Measurements from ENCODE around the gene EIF4G3.

DNA sequence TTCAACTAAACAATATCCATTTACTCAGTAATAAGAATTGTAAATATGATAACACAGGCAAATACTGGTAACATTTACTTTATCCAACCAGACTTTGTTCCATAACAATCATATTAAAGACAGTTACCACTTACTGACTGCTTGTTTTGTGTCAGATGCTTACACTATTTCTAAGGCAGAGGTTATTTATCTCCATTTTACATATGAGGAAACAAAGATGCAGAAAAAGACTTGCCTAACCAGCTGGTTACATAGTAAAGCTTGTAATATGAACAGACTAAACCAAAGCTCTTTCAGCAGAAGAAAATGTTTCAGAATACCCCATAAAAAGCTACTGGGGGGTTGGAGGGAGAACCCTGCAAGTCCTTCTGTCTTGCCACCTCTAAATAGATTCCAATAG is 180.1 kb downstream of the EIF4G3 start:
- TF ChIP-seq TAF1 (IDR thresholded peaks at IDR 0.05; ENCODE audit: low read depth, low read length), result no peak
- no peak for TF ChIP-seq GTF2F1 (IDR thresholded peaks at IDR 0.05; ENCODE audit: borderline replicate concordance, low read depth, low read length)
- TF ChIP-seq ZNF274 (IDR thresholded peaks at IDR 0.05; ENCODE audit: borderline replicate concordance, extremely low read depth, low read length), result no peak
- TF ChIP-seq, protein P1, sequence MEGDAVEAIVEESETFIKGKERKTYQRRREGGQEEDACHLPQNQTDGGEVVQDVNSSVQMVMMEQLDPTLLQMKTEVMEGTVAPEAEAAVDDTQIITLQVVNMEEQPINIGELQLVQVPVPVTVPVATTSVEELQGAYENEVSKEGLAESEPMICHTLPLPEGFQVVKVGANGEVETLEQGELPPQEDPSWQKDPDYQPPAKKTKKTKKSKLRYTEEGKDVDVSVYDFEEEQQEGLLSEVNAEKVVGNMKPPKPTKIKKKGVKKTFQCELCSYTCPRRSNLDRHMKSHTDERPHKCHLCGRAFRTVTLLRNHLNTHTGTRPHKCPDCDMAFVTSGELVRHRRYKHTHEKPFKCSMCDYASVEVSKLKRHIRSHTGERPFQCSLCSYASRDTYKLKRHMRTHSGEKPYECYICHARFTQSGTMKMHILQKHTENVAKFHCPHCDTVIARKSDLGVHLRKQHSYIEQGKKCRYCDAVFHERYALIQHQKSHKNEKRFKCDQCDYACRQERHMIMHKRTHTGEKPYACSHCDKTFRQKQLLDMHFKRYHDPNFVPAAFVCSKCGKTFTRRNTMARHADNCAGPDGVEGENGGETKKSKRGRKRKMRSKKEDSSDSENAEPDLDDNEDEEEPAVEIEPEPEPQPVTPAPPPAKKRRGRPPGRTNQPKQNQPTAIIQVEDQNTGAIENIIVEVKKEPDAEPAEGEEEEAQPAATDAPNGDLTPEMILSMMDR (IDR thresholded peaks at IDR 0.05; ENCODE audit: control extremely low read depth in 1 of 3, insufficient read depth in 1 of 3, low read depth in 1 of 3, low read length in 3 of 3), result no peak
- TF ChIP-seq RAD21 (IDR thresholded peaks at IDR 0.05 in 1 of 2, conservative IDR thresholded peaks at IDR 0.05 in 1 of 2; ENCODE audit: low read depth in 2 of 2, low read length in 2 of 2), result no peak
- TF ChIP-seq JUN (IDR thresholded peaks at IDR 0.05; ENCODE audit: low read depth, low read length), result no peak
